HEK293T (cell line): ENCODE results near the gene TRDN.

Experiments
- BHLHE40 ChIP-seq: fragments of 450-650 bp; IDR thresholded peaks from 2 replicates; pipeline ENCODE4 v1.6.1; 2016; ENCODE audit warnings: mild to moderate bottlenecking, moderate library complexity, borderline replicate concordance
- FOXA1 ChIP-seq: fragments of 450-650 bp; IDR thresholded peaks from 2 replicates; pipeline ENCODE4 v1.6.1; 2016; ENCODE audit warnings: mild to moderate bottlenecking
- FOXM1 ChIP-seq: fragments of 450-650 bp; IDR thresholded peaks from 2 replicates; pipeline ENCODE4 v1.6.1; 2017; ENCODE audit warnings: mild to moderate bottlenecking, borderline replicate concordance
- HDGF ChIP-seq: fragments of 450-650 bp; IDR thresholded peaks from 2 replicates; pipeline ENCODE4 v1.6.1; 2017; ENCODE audit warnings: antibody characterized with exemption, borderline replicate concordance
- LEF1 ChIP-seq: fragments of 450-650 bp; IDR thresholded peaks from 2 replicates; pipeline ENCODE4 v1.6.1; 2017; ENCODE audit warnings: mild to moderate bottlenecking, borderline replicate concordance
- NFRKB ChIP-seq: fragments of 450-650 bp; IDR thresholded peaks from 2 replicates; pipeline ENCODE4 v1.6.1; 2016; ENCODE audit warnings: mild to moderate bottlenecking, moderate library complexity
- SP1 ChIP-seq: fragments of 450-650 bp; IDR thresholded peaks from 2 replicates; pipeline ENCODE4 v1.6.1; 2017
- SUZ12 ChIP-seq: fragments of 450-650 bp; IDR thresholded peaks from 2 replicates; pipeline ENCODE4 v1.6.1; 2016; ENCODE audit warnings: mild to moderate bottlenecking
- TARDBP ChIP-seq: fragments of 450-650 bp; IDR thresholded peaks from 2 replicates; pipeline ENCODE4 v1.6.1; 2016

DNA sequence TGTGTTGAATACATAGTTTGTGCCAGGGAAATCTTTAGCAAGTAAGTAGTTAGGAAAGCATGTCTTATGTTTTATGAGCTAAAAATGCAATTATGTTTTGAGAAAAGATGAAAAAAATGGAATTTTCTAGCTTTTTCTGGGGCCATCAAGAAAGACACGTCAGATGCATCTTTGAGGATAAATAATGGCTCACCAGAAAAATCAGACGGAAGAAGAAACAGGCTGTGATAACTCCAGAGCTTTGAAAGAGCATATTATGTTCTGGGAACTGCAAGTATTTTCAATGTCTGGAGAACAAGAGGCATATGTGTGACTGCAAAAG lies 467.0 kb downstream of the TRDN start:
- TF ChIP-seq TARDBP (no peak), BHLHE40 (no peak), SUZ12 (no peak), HDGF (no peak), FOXM1 (no peak), LEF1 (no peak), SP1 (no peak), NFRKB (no peak), FOXA1 (no peak)
